Peyer's patch (tissue), 4 donors: ENCODE data around the gene NOTUM. TPM values are rescaled to one million over a fixed set of nuclear protein-coding genes. Genes with fewer than 3 reads are reported as not detected.
A peak's percentile ranks its signal among the peaks of the same experiment; 100 is the strongest.

Experiments used
- DNase-seq, 3 donors: peaks; one replicate each; pipeline ENCODE4 v3.0.0-alpha.2; 2017 to 2019
- H3K27ac ChIP-seq, 4 donors: fragments of 200-600 bp; sonication (generic); one replicate each; pipeline ENCODE4 v1.5.1; 2016 to 2019
- H3K27me3 ChIP-seq, 2 donors: fragments of 200-600 bp; sonication (generic); one replicate each; pipeline ENCODE4 v1.5.1; 2019
- H3K36me3 ChIP-seq, 3 donors: fragments of 200-600 bp; sonication (generic); one replicate each; pipeline ENCODE4 v1.5.1; 2016 to 2019
- H3K4me1 ChIP-seq, 4 donors: fragments of 200-600 bp; sonication (generic); one replicate each; pipeline ENCODE4 v1.5.1; 2016 to 2019
- H3K4me3 ChIP-seq, 4 donors: fragments of 200-600 bp; sonication (generic); 1 replicate in 3 of 4; 2 replicates in 1 of 4; pipeline ENCODE4 v1.5.1; 2016 to 2019; ENCODE audit warnings: mild to moderate bottlenecking in 1 of 4
- H3K9me3 ChIP-seq, 4 donors: fragments of 200-600 bp; sonication (generic); one replicate each; pipeline ENCODE4 v1.5.1; 2016 to 2019; ENCODE audit warnings: mild to moderate bottlenecking in 1 of 4
- POLR2A ChIP-seq, 2 donors: fragments of 450-650 bp; IDR thresholded peaks; one replicate each; pipeline ENCODE4 v1.5.1; 2017; ENCODE audit warnings: antibody characterized with exemption in 2 of 2, mild to moderate bottlenecking in 2 of 2, moderate library complexity in 2 of 2
- total RNA-seq, 4 donors: library from RNA; depleted of rRNA; stranded (reverse); fragments of >200 nt; gene quantifications; one replicate each; pipeline ENCODE4 v1.1.0, GENCODE V29; 2016
- TF ChIP-seq, protein P1 (sequence below), 6 experiments: fragments of 450-650 bp in 4 of 6; fragments of 200-600 bp in 2 of 6; sonication (generic) in 1 of 6; IDR thresholded peaks; one replicate each; pipeline ENCODE4 v1.5.1; 2017 to 2019; ENCODE audit warnings: antibody characterized with exemption in 6 of 6, mild to moderate bottlenecking in 3 of 6, moderate library complexity in 1 of 6

NOTUM gene
- total RNA-seq, 4 donors from 2014 or later: 1.2 TPM; not detected in 3

- TF ChIP-seq, protein P1, sequence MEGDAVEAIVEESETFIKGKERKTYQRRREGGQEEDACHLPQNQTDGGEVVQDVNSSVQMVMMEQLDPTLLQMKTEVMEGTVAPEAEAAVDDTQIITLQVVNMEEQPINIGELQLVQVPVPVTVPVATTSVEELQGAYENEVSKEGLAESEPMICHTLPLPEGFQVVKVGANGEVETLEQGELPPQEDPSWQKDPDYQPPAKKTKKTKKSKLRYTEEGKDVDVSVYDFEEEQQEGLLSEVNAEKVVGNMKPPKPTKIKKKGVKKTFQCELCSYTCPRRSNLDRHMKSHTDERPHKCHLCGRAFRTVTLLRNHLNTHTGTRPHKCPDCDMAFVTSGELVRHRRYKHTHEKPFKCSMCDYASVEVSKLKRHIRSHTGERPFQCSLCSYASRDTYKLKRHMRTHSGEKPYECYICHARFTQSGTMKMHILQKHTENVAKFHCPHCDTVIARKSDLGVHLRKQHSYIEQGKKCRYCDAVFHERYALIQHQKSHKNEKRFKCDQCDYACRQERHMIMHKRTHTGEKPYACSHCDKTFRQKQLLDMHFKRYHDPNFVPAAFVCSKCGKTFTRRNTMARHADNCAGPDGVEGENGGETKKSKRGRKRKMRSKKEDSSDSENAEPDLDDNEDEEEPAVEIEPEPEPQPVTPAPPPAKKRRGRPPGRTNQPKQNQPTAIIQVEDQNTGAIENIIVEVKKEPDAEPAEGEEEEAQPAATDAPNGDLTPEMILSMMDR (IDR thresholded peaks at IDR 0.05): no peak
- no peak for TF ChIP-seq POLR2A (IDR thresholded peaks at IDR 0.05)
- no peaks in the 10 kb centered on the region for H3K9me3 ChIP-seq
- peak overlapping the region; percentile 96 to 100 (median 98) for H3K4me3 ChIP-seq
- peaks cover 13 to 64% (median 23%) of the 10 kb centered on the region in 4 donors for H3K4me1 ChIP-seq
- H3K27ac ChIP-seq: peak overlapping the region; percentile 94 to 100 (median 97)
- DNase-seq: no peak
- no peaks in the 10 kb centered on the region for H3K27me3 ChIP-seq
- peaks cover 0 to 7% (median 0%) of the 10 kb centered on the region in 3 donors for H3K36me3 ChIP-seq
Measured at GRCh38 chr17:81927152-81927652, 33.8 kb downstream of the NOTUM start.

DNA sequence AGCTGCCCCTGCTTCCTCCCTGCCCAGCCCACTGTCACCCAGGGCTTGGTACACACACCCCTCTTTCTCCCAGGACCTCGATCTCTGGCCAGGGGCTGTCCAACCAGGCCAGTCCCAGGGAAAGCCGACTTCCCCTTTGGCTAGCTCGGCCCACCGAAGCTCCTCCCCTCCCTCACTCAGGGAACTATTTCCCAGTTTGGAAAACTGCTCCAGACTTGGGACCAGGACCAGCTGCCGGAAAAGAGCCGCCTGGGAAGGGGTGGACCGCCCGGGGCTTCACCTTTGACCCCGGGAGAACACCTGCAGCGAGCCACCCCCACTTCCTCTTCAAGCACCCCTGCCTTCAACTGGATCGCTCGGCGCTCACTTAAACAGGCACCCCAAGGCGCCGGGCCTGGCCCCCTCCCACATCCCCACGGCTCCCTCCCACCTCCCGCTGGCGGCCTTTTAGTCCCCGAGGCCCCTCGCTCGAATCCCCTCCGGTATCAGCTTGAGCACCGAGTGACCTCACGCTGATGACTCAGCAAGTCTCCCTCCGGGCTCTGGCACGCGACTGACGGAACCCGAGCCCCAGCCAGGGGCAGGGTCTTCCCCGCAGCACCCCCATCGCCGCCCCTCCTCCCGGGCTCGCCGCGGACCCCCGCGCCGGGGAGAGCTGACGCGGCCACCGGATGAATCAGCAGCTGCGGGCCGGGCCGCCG is 34.4 kb downstream of the NOTUM start:
- peak; percentile 75 to 90 (median 88) for DNase-seq
- no peaks in the 10 kb centered on the region for H3K9me3 ChIP-seq
- H3K36me3 ChIP-seq: peaks cover 0 to 12% (median 0%) of the 10 kb centered on the region in 3 donors
- H3K27ac ChIP-seq: peak overlapping the region; percentile 94 to 100 (median 97)
- H3K4me3 ChIP-seq: peak overlapping the region; percentile 96 to 100 (median 98)
- TF ChIP-seq, protein P1 (IDR thresholded peaks at IDR 0.05): no peak
- peak; percentile 78 to 82 for TF ChIP-seq POLR2A (IDR thresholded peaks at IDR 0.05)
- no peaks in the 10 kb centered on the region for H3K27me3 ChIP-seq
- peaks cover 13 to 65% (median 23%) of the 10 kb centered on the region in 4 donors for H3K4me1 ChIP-seq

DNA sequence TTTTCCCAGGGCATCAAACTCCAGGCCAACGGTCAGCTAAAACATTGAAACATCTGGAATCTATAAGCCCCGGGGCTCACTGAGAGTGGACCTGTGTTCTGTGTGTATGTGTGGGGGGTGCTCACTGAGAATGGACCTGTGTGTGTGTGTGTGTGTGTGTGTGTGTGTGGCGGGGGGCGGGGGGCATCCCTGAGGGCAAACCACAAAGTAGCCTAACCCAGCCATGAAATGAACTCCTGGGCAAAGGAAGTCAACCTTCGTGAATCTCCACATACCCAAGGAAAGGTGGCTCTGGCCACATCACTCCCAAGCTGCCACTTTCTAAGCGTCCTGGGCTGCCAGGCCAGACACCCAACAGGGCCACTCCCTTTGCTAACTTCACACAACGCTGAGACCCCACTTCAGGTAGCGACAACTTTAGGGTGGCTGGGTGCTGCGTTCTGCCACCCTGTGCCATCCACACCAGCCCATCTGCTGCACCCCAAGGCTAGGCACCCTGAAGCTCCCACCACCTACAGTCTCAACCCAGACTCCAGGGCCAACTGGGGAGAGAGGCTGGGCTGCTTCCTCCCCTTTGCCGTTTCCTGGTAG is 35.0 kb downstream of the NOTUM start:
- no peak for DNase-seq
- H3K9me3 ChIP-seq: no peaks in the 10 kb centered on the region
- peak overlapping the region; percentile 94 to 100 (median 97) for H3K27ac ChIP-seq
- peaks cover 0 to 12% (median 0%) of the 10 kb centered on the region in 3 donors for H3K36me3 ChIP-seq
- no peaks in the 10 kb centered on the region for H3K27me3 ChIP-seq
- no peak for TF ChIP-seq POLR2A (IDR thresholded peaks at IDR 0.05)
- TF ChIP-seq, protein P1 (IDR thresholded peaks at IDR 0.05): no peak
- H3K4me1 ChIP-seq: peaks cover 13 to 64% (median 23%) of the 10 kb centered on the region in 4 donors
- H3K4me3 ChIP-seq: peak overlapping the region; percentile 96 to 100 (median 98)

DNA sequence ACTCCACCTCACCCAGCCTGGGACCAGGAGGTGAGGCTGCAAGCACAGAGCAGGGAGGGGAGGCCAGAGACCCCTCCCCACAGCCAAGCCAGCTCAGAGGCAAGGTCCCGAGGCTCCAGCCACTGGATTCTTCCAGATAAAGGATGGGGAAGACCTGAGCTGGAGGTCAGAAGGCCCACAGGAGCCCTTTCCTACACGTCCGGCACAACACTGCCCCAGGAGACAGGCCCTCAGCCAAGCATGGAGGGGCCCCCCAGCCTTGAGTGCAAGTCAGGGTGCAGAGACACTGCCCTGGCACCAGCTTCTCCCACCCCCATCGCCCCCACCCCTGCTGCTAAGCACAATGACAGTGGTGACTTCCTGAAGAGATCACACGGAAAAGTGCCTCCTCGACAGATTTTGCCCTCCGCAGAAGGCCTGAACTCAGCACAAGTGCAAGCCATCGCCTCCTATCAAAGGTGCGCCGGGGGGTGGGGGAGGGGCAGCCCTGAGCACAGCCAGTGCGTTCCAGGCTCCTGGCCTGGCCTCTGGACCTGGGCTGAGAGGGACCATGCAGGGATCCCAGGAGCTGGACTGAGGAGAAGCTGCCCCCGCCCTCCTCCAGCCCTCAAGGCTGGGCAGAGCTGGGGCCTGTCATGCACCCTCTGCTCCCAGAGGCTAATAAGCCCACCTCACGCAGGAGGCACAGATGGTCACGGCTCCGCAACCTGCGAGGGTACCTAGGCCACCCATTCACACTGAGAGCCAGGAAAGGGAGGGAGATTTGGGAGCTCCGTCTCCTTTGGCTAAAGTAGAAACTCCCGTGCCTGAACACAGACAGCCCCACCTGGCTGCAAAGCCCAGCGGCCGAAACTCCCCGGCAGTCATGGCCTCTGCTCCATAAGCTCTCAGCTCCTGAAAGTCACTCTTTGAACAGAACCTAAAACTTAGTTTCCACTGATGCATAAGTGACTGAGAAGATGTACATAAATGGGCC is 36.1 kb downstream of the NOTUM start:
- Histone ChIP-seq H3K27me3 (no peaks in the 10 kb centered on the region), H3K4me1 (peaks cover 13 to 75% (median 23%) of the 10 kb centered on the region in 4 donors), H3K27ac (peak overlapping the region; percentile 46 to 100 (median 88)), H3K4me3 (peak overlapping the region in 2 of 4 donors; percentile 23 to 39), H3K36me3 (peaks cover 0 to 16% (median 0%) of the 10 kb centered on the region in 3 donors), H3K9me3 (no peaks in the 10 kb centered on the region)
- peak in 2 of 3 donors; percentile 74 to 85 for DNase-seq
- no peak for TF ChIP-seq POLR2A (IDR thresholded peaks at IDR 0.05)
- TF ChIP-seq, protein P1 (IDR thresholded peaks at IDR 0.05): no peak
